Testis (tissue), 3 donors: Measurements from ENCODE around the gene DAZL. TPM values are rescaled to one million over a fixed set of nuclear protein-coding genes. Genes with fewer than 3 reads are reported as not detected.

Source experiments
- DNase-seq: peaks from one replicate; pipeline ENCODE4 v3.0.0-alpha.2; 2019
- H3K27ac ChIP-seq, 2 donors: fragments of 200-600 bp; sonication (generic); one replicate each; pipeline ENCODE4 v1.5.1; 2019
- H3K27me3 ChIP-seq: fragments of 200-600 bp; sonication (generic); one replicate; pipeline ENCODE4 v1.5.1; 2019
- H3K36me3 ChIP-seq: fragments of 200-600 bp; sonication (generic); one replicate; pipeline ENCODE4 v1.5.1; 2017; ENCODE audit warnings: low read depth; ENCODE audit errors: missing control alignments
- H3K4me1 ChIP-seq: fragments of 200-600 bp; sonication (generic); one replicate; pipeline ENCODE4 v1.5.1; 2019
- H3K4me3 ChIP-seq, 2 donors: fragments of 200-600 bp; sonication (generic); one replicate each; pipeline ENCODE4 v1.5.1; 2017 to 2019
- H3K9me3 ChIP-seq: fragments of 200-600 bp; sonication (generic); one replicate; pipeline ENCODE4 v1.5.1; 2017
- POLR2A ChIP-seq: fragments of 450-650 bp; IDR thresholded peaks from one replicate; pipeline ENCODE4 v1.6.1; 2017; ENCODE audit warnings: antibody characterized with exemption, mild to moderate bottlenecking, moderate library complexity
- WGBS, 2 donors: methylation state at CpG; one replicate each; pipeline ENCODE4 v1.1.5; 2018; 5-methylcytosine and 5-hydroxymethylcytosine counted together
- intact Hi-C: fragments of 100-400 bp; cut with DNase I; formaldehyde crosslinking; loops from one replicate; pipeline ENCODE4 v1.15.1; 2023; ENCODE audit warnings: low total_unique reads
- polyA plus RNA-seq: library from polyadenylated mRNA; stranded (reverse); fragments of 350-450 nt; fragmentation: Illumina TruSeq; extraction: RNeasy Lipid Tissue Mini Kit (QIAGEN cat#74804); gene quantifications from one replicate; pipeline ENCODE4 v1.2.3, GENCODE V29; 2014; ENCODE audit warnings: low read depth, low replicate concordance; ENCODE audit not compliant: insufficient read depth
- total RNA-seq, 2 donors: library from RNA; depleted of rRNA; stranded (reverse); fragments of >200 nt; gene quantifications; one replicate each; pipeline ENCODE4 v1.2.3, GENCODE V29; 2016
- TF ChIP-seq, protein P1 (sequence below), 3 experiments: fragments of 450-650 bp in 2 of 3; fragments of 200-600 bp in 1 of 3; sonication (generic) in 1 of 3; IDR thresholded peaks; one replicate each; pipeline ENCODE4 v1.5.1; 2016 to 2019; ENCODE audit warnings: antibody characterized with exemption in 3 of 3, mild to moderate bottlenecking in 2 of 3, moderate library complexity in 1 of 3

DAZL gene
- total and polyA plus RNA-seq, 3 donors from 2014 or later = 49.8 to 124 (median 71.5) TPM

DNA sequence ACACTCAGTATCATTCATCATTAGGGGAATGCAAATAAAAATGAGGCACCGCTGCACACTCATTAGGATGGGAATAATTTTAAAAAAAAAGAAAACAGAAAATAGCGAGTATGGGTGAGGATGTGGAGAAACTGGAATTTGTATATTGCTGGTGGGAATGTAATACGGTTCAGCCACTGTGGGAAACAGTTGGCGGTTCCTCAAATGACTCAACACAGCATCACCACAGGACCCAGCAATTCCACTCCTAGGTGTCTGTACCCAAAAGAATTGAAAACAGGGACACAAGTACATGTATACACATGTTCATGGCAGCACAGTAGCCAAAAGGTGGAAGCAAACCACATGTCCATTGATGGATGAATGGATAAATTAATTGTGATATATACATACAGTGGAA lies 56.5 kb downstream of the DAZL start:
- DNase-seq = no peak
- WGBS, 2 donors = 86 to 93% methylated on average over 4 of the region's 4 CpGs

DNA sequence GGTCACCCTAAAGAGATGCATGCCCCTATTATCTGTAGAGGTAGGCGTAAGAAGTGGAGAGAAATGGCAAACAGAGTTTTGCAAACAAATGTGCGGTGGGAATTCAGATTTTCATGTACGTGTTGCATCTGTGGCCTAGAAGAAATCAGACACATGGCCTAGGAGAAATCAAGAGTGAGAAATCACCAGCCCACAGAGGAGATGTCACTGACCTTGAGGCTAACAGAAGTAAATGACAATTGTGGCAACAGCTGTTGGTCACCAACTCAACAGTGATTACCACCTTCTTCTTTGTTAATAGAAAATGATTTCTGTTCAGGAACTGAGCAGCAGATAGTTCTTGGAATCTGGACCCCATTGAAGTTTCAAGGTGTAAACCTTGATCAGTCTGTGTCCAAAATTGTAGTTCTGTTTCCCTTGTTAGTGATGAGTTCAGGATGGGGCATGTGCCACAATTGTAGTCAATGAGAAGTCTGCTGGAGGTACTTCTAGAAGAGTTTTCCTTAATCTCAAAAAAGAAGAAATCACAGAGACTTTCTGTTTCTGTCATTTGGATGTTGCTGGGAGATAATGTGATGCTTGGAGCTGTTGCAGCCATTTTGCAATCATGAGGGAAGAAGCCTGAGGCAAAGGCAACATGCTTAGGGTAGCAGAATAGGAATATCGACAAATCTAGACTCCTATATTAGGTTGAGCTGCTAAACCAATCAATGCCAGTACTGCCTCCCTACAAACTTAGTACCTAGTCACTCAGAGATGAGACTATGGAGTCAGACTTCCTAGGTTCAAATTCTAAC lies 57.5 kb downstream of the DAZL start:
- Histone ChIP-seq H3K9me3 (no peaks in the 10 kb centered on the region), H3K4me3 (no peak overlapping the region), H3K27ac (no peak overlapping the region), H3K27me3 (no peaks in the 10 kb centered on the region), H3K4me1 (no peaks in the 10 kb centered on the region), H3K36me3 (no peaks in the 10 kb centered on the region)
- no peak for DNase-seq
- WGBS, 2 donors = 91 to 93% methylated on average over 4 of the region's 4 CpGs
- intact Hi-C loops = loop anchor here (10.0 kb wide), 1 partner anchor 263 kb away; no protein-coding TSS in a partner anchor
- TF ChIP-seq, protein P1, sequence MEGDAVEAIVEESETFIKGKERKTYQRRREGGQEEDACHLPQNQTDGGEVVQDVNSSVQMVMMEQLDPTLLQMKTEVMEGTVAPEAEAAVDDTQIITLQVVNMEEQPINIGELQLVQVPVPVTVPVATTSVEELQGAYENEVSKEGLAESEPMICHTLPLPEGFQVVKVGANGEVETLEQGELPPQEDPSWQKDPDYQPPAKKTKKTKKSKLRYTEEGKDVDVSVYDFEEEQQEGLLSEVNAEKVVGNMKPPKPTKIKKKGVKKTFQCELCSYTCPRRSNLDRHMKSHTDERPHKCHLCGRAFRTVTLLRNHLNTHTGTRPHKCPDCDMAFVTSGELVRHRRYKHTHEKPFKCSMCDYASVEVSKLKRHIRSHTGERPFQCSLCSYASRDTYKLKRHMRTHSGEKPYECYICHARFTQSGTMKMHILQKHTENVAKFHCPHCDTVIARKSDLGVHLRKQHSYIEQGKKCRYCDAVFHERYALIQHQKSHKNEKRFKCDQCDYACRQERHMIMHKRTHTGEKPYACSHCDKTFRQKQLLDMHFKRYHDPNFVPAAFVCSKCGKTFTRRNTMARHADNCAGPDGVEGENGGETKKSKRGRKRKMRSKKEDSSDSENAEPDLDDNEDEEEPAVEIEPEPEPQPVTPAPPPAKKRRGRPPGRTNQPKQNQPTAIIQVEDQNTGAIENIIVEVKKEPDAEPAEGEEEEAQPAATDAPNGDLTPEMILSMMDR (IDR thresholded peaks at IDR 0.05) = no peak
- no peak for TF ChIP-seq POLR2A

More for the DNA sequence above, 56.5 kb downstream of the DAZL start:
- no peaks in the 10 kb centered on the region for H3K4me1 ChIP-seq
- H3K36me3 ChIP-seq = no peaks in the 10 kb centered on the region
- no peak for TF ChIP-seq POLR2A
- TF ChIP-seq, protein P1 (IDR thresholded peaks at IDR 0.05) = no peak
- intact Hi-C loops = loop anchor here (10.0 kb wide), 1 partner anchor 264 kb away; no protein-coding TSS in a partner anchor
- no peaks in the 10 kb centered on the region for H3K27me3 ChIP-seq
- H3K4me3 ChIP-seq = no peak overlapping the region
- H3K9me3 ChIP-seq = no peaks in the 10 kb centered on the region
- H3K27ac ChIP-seq = no peak overlapping the region

DNA sequence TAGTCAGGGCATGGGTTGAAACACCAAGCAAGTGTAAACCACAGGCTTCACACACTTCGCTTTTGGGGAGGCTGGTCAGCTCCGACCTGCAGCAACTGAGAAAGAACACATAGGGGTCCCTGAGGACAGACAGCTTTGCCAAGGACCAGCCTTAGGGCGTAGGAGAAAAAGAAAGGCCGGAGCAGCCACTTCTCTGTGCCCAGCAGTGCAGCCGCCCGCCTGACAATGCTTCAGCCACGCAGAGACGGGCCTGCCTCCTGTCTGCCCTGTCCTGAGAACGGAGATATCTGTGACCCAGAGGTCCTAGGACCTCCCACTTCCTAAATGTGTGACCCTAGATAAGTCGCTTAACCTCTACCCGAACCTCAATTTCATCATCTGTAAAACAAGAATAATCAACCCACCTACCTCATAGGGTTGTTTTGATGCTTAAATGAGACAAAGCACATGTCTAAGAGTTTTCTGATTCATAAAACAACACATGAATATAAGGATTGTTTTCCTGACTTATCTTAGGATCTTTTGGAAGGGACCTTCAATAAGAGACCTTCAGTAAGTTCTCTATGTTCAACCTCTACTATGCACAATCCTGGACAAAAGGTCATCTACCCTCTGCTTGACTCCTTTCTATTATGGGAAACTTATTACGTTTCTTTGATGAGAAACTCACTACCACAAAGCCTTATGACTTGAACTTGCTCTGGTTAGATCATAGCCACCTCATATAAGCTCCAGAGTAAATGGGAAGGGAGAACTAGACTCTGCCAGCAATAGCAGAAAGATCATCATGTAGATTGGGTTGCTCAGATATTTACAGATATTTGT lies 58.8 kb downstream of the DAZL start:
- H3K36me3 ChIP-seq = no peaks in the 10 kb centered on the region
- no peaks in the 10 kb centered on the region for H3K9me3 ChIP-seq
- 83 to 90% methylated on average over 12 of the region's 12 CpGs for WGBS, 2 donors
- intact Hi-C loops = loop anchor here (10.0 kb wide), 1 partner anchor 262 kb away; no protein-coding TSS in a partner anchor
- no peak for DNase-seq
- no peaks in the 10 kb centered on the region for H3K4me1 ChIP-seq
- H3K4me3 ChIP-seq = no peak overlapping the region
- TF ChIP-seq POLR2A = no peak
- TF ChIP-seq, protein P1 (IDR thresholded peaks at IDR 0.05) = no peak
- no peaks in the 10 kb centered on the region for H3K27me3 ChIP-seq
- no peak overlapping the region for H3K27ac ChIP-seq

DNA sequence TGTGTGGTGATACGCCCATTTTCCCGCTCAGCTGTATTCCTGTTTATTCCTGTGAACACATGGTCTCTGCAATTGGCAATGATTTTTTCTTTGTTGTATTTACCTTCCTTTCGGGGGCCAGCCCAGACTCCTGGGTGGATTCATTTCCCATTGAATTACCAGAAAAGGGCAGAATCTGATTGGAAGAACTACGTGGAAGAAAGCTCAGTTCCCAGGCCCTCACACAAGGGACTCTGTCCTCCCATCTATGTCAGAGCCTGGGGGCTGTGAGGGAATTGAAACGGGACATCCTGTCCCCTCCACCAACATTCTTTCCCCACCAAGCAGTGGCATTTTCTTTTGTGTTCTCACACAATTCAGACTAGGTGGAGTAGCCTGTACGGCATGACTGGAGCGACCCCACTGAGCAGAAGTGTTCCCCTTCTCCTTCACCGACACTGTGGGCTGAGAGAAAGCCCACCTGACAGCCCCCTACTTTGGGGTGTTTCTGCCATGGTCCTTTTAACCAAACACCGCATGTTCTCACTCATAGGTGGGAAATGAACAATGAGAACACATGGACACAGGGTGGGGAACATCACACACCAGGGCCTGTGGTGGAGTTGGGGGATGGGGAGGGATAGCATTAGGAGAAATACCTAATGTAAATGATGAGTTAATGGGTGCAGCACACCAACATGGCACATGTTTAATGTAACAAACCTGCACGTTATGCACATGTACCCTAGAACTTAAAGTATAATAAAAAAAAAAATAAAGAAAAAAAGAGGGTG lies 59.6 kb downstream of the DAZL start:
- TF ChIP-seq POLR2A = no peak
- TF ChIP-seq, protein P1 (IDR thresholded peaks at IDR 0.05) = no peak
- intact Hi-C loops = loop anchor here (10.0 kb wide), 1 partner anchor 261 kb away; no protein-coding TSS in a partner anchor

More for the DNA sequence above, 59.6 kb downstream of the DAZL start:
- H3K36me3 ChIP-seq = no peaks in the 10 kb centered on the region
- DNase-seq = no peak
- H3K27me3 ChIP-seq = no peaks in the 10 kb centered on the region
- H3K27ac ChIP-seq = no peak overlapping the region
- WGBS, 2 donors = 82 to 86% methylated on average over 10 of the region's 10 CpGs
- H3K4me1 ChIP-seq = no peaks in the 10 kb centered on the region
- H3K9me3 ChIP-seq = no peaks in the 10 kb centered on the region
- H3K4me3 ChIP-seq = no peak overlapping the region
